HG03025 (cell line): Measurements from ENCODE around the gene MESP2.

Source experiments
- ATAC-seq: cut with Tn5 transposase; IDR thresholded peaks from one replicate; pipeline ENCODE4 v1.9.1; 2021; ENCODE audit warnings: mild to moderate bottlenecking, moderate library complexity; ENCODE audit not compliant: unreplicated experiment, low FRiP score

The MESP2 gene

GRCh38 chr15:89812847-89813320 lies 36.8 kb downstream of the MESP2 start:
- no peak for ATAC-seq

GRCh38 chr15:89813381-89814111 lies 37.4 kb downstream of the MESP2 start:
- ATAC-seq: no peak

GRCh38 chr15:89814112-89814742 lies 38.1 kb downstream of the MESP2 start:
- ATAC-seq: no peak

GRCh38 chr15:89815769-89816168 lies 39.6 kb downstream of the MESP2 start:
- no peak for ATAC-seq

- ATAC-seq: no peak
These were observed 41.7 kb downstream of the MESP2 start for GRCh38 chr15:89817701-89818280.

GRCh38 chr15:89818287-89818686 lies 42.2 kb downstream of the MESP2 start:
- ATAC-seq: no peak

- ATAC-seq: no peak
These were observed 44.8 kb downstream of the MESP2 start for GRCh38 chr15:89820666-89821611.

GRCh38 chr15:89822026-89822425 lies 45.9 kb downstream of the MESP2 start:
- no peak for ATAC-seq

- no peak for ATAC-seq
These were observed 46.4 kb downstream of the MESP2 start for GRCh38 chr15:89822611-89822950.

- no peak for ATAC-seq
These were observed 47.0 kb downstream of the MESP2 start for GRCh38 chr15:89822951-89823711.

GRCh38 chr15:89823836-89824606 lies 47.9 kb downstream of the MESP2 start:
- ATAC-seq: no peak

- no peak for ATAC-seq
These were observed 48.4 kb downstream of the MESP2 start for GRCh38 chr15:89824607-89824867.

GRCh38 chr15:89825271-89825940 lies 49.3 kb downstream of the MESP2 start:
- ATAC-seq: no peak

- ATAC-seq: no peak
These were observed 50.8 kb downstream of the MESP2 start for GRCh38 chr15:89826671-89827655.

GRCh38 chr15:89827829-89828228 lies 51.7 kb downstream of the MESP2 start:
- no peak for ATAC-seq
